ENCODE data around the gene LMBRD1. TPM values are rescaled to one million over a fixed set of nuclear protein-coding genes. Genes with fewer than 3 reads are reported as not detected.

The LMBRD1 gene
- total RNA-seq: 100 to 1,000 TPM in 1 of 4 donors, 10 to 100 TPM in 3; 52.9 to 116 (median 80.0) TPM

- no peak for TF ChIP-seq CTCF (IDR thresholded peaks at IDR 0.05; ENCODE audit: low read depth)
These were observed at the start of gene LMBRD1 for GRCh38 chr6:69796642-69797390. LMBRD1 (minus strand) TSS chr6:69797010; CDS start chr6:69796881, 129 bp downstream.

GRCh38 chr6:69846312-69846711, 49.5 kb upstream of the LMBRD1 start:
- TF ChIP-seq CTCF (IDR thresholded peaks at IDR 0.05; ENCODE audit: low read depth): no peak

GRCh38 chr6:69843189-69843588, 46.4 kb upstream of the LMBRD1 start:
- no peak for TF ChIP-seq CTCF (IDR thresholded peaks at IDR 0.05; ENCODE audit: low read depth)

- TF ChIP-seq CTCF (IDR thresholded peaks at IDR 0.05; ENCODE audit: low read depth): no peak
These were observed 45.1 kb upstream of the LMBRD1 start for GRCh38 chr6:69841862-69842261.

- TF ChIP-seq CTCF (IDR thresholded peaks at IDR 0.05; ENCODE audit: low read depth): no peak
These were observed 38.8 kb upstream of the LMBRD1 start for GRCh38 chr6:69835414-69836179.

- no peak for TF ChIP-seq CTCF (IDR thresholded peaks at IDR 0.05; ENCODE audit: low read depth)
These were observed 35.7 kb upstream of the LMBRD1 start for GRCh38 chr6:69832558-69832957.

- TF ChIP-seq CTCF (IDR thresholded peaks at IDR 0.05; ENCODE audit: low read depth): no peak
These were observed 30.6 kb upstream of the LMBRD1 start for GRCh38 chr6:69827276-69827893.

Measured in subcutaneous adipose tissue (tissue), 4 donors.